Dermis blood vessel endothelial cell (primary cell): ENCODE data around the gene RHBDD1. TPM values are rescaled to one million over a fixed set of nuclear protein-coding genes. Genes with fewer than 3 reads are reported as not detected.
A peak's percentile ranks its signal among the peaks of the same experiment; 100 is the strongest.

ENCODE experiments used
- DNase-seq: peaks from one replicate; pipeline ENCODE4 v3.0.0; 2010
- total RNA-seq: library from RNA; depleted of rRNA; stranded (reverse); fragments of >200 nt; gene quantifications from 2 replicates; pipeline ENCODE4 v1.2.3, GENCODE V29; 2014

RHBDD1 gene, protein sequence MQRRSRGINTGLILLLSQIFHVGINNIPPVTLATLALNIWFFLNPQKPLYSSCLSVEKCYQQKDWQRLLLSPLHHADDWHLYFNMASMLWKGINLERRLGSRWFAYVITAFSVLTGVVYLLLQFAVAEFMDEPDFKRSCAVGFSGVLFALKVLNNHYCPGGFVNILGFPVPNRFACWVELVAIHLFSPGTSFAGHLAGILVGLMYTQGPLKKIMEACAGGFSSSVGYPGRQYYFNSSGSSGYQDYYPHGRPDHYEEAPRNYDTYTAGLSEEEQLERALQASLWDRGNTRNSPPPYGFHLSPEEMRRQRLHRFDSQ
- total RNA-seq: 14.3 and 16.0 TPM in 2 replicates

DNA sequence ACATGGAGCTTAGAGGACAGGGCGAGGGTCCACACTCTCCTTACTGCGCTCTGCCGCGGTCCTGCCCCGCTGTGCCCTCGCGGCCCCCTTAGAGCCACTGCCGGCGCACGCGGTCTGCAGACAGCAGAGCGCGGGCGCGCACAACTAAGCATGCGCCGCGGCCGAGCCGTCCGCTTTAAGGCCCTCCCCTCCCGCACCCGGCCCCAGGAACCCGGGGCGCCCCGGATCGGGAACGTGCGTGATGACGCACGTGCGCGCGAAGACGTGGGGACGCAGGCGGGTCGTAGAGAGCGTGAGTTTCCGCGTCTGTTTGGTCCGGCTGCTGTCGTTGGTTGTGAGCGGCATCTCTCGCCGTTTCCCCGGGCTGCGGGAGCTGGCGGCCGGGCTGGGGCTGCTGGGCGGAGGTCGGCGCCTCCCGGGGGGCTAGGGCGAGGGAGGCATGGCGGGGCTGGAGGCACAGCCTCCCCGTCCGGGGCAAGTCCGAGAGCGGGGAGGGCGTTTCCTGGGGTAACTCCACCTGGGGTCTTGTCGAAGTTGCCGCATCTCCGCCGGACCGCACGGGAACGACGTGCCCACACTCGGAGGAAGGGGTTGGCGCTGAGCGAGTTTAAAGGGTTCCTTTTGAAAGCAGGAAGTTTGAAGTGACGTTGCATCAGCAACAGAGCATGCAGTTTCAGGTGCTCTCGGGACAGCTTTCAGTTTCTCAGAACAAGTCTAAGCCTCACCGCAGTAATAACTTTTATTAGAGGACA, at the start of gene RHBDD1:
TSS of gene RHBDD1 (plus strand) at position 259 of the 752 bp plus-strand sequence. CDS start 28,640 bp downstream, outside the sequence.
- DNase-seq: peak; percentile 96

DNA sequence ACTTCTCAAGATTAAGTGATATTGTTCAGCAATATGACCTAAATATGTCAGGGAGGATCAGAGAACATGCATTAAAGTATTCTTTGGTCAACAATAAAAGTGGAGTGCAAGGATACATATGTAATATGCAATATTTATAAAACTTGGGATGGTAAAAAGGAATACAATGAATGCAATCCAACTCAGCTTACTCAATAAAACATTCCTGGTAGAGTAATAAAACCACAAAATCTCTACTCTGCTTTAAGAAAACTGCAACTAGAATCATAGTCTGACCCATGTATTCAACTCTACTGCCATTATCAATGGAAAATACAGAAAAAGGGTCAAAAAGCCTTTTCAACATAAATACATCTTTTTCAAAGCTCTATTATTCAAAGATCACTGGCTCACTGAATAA, 47.8 kb upstream of the RHBDD1 start:
- no peak for DNase-seq

DNA sequence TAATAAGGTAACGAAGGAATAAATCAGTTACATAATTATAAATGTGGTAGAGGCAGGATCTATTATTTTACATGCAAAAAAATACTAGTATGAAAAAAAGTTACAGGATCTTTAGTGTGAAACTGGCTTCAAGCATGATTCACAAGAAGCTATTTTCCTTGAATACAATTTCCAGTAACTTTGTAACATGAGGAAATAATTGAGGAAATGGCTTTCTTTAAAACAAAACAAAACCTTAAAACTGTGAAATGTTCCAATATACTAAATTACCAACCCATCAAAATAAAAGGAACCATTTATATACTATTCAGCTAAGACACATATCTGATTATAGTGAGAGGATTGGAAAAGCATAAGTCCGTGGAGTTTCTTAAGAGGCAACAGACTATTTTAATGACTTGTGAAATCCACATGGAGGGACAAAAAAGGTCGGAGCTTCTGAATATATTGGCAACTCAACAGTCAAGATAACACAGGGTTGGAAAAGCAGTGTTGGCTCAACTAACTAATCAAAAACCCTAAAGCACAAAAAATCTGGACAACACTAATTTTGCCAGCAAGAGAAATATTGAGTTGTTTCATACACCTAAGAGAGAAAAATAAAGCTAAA, 46.9 kb upstream of the RHBDD1 start:
- DNase-seq: no peak

DNA sequence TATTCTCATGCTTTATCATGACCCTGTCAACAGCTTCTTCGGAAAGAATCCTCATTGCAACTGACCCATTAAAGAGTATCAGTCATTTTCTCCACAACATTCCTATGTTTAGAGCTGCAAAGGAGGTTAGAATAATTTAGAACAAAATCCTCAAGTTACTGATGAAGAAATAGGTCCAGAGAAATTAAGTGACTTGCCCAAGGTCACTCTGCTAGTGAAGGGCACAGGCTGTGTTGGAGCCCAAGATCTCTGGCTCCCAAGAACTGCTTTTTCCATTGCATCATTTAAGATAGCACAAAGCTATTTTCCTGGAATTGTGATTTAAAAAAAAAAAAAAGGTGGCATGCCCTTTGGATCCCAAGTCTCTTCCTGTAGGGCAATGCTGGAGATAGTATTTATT, 45.8 kb upstream of the RHBDD1 start:
- no peak for DNase-seq

DNA sequence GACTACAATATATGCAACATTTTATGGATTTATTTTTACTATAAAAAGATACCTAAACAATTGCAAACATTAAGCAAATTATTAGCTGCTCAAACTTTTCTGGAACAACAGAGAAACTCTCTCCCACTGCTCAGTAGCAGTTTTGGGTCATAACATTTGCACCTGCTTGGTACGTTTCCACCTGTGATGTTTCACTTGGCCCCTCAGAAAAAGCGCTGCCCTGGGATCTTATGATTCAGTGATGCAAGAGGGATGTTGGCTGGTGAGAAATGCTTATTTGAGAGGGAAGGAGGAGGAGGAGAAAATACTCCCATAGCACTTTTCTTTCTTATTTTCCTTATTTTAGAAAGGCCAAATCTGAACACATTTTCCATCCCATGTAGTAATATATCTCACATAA, 45.4 kb upstream of the RHBDD1 start:
- DNase-seq: no peak

DNA sequence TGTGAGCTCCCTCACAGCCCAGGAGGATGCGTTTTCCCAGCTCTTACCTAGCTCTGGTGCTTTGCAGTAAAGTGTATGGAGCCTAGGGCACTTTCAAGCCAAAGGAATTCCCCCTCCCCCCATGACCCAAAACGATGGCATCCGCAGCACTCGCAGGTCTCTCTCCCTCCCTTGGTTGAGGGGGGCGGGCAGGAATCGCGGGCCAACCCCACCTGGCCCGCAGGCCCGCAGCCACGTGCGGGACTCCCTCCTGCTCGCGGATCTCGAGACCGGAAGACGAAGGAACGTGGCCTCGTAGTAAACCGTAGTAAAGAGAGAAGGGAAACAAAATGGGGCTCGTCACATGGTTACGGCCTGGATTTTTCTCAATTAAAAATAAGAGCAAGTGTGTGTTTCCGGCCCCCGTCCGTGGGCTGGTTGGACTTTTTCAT, 44.8 kb upstream of the RHBDD1 start:
- DNase-seq: peak; percentile 61

DNA sequence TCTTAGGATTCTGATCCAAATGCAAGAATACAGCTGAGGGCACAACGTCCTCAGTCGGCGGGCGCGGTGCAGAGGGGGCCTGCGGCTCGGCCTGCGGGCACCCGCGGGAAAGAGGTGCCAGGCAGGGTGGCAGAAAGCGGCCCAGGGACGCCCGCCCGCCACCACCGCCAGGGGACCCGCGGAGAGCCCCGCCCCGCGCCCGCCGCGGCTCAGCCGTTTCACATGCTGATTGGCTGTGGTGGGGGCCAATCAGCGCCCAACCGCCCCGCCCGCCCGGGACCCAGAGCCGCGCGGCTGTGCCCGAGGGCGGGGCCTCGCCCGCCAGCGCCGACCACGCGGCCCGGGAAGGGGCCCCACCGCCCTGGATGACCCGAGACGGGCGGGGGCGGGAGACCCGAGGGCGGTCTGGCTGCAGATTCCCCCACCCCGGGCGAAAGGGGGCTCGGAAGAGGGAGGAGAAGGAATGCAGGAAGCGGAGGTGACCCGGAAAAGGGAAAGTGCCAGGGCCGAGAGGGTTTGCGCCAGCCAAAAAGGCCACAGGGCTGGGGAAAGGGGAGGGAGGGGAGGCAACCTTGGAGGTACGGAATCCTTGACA, 44.3 kb upstream of the RHBDD1 start:
- DNase-seq: peak; percentile 84

DNA sequence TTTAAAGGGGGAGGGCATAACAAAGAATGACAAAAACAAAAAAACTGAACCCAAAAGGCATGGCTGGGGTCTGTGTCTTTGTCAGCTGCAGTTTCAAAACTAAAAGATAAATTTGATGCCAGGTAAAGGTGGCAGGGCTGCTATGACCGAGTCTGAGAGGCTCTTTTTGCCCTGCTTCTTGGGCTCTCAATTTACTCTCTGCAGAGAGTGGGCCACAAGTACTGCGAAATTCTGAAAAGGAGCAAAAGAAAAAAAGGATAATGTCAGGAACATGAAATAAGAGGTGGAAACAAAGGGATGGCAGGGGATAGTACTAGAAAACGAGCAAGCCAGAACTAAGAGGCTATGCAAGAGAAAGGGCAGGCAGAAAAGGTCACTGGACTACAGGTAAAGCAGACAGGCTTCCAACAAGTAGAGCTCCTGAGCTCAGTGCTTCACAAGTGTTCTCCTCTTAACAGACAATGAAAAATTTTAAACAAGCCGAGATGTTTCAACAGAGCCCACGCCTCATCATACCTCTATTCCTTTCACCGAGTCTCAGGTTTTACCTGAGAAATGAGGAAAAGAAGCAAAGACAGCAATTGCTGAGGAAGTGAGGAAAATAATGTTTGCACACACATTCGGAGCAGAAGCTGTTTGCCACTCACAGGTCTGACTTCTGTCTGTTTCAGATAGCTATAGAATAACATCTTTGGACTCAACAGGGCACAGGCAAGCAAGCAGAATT, 43.5 kb upstream of the RHBDD1 start:
- no peak for DNase-seq

DNA sequence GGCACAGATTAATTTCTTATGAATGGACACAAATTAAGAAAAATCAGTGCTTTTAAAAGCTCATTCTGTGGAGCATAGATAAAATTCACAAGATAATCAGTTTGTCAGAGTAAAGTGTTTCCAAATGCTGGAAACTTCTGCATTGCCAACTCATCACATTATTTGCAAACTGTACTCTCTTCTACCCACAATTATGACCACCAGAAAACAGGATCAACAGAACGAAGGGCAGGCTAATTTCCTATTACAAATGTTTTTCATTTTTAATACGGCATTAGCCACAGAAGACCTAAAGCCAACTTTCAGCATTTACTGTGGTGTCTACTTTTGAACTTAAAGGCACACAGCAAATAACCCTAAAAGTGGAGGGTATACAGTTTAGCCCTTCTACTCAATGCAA, 42.2 kb upstream of the RHBDD1 start:
- DNase-seq: no peak

DNA sequence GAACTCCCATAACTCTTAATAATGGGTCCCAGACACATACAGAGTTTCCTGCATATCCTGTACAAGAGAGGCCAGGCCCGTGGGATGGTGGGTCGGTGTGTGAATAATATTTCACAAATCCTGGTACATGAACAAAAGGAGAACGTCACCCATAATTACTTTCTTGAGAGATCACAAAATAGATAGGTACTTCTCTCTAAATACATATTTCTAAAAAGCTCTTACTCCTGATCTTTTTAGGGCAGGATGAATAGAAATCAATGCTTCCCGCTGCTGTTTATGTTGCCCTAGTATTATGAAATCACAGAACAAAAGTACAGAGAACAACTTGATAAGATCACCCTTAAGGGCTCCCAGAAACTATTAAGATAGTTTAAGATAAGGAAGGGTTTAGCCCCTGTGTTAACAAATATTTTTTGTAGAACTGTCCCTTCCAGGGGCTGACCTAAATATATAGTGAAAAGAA, 41.6 kb upstream of the RHBDD1 start:
- DNase-seq: no peak

DNA sequence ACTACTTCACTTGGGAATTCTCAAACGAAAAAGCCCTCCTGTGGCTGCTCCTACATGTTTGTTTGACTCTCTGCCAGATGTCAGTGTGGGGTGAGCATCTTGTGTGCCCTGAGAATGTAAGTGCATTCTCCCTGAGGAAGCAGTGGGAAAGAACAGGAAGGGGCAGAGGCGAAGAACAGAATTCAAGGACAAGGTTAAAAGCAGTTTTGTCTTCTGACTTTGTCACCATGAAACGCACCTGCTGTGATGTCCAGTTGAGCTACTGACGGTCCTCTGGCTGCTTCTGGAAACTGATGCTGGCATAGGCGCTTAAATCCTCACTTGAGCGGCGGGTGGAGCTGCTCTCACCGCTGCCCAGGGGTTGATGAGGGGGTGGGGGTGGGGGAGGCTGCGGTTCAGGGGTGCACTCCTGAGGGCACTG, 41.1 kb upstream of the RHBDD1 start:
- no peak for DNase-seq

DNA sequence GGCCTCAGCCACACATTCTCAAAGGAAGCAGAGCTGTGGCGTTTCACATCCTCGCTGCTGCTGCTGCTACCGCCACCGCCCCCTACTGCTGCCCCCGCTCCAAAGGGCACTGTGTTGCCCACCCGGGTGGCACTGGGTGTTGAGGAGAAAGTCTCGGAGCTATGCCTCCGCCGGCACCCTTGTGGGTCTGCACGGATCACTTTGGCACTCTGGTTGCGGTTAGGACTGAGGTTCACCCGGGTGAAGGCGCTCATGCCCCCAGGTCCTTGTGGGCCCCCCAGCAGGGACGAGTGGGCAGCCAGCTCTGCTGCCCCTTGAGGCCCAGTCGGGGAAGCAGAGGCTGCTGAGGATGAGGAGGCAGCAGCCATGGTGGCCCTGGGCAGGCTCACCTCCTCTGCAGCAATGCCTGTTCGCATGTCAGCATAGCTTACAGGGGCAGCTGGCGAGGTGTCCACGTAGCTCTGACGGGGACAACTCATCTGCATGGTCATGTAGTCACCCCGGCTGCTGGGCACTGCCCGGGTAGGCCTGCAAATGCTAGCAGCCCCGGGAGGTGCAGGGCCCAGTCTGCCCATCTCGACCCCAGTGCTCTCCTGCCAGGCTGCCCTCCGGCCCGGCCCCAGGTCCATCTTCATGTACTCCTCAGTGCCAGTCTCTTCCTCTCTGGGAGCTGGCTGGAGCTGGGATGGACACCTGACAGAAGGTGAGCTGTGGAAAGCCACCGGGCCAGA, 40.4 kb upstream of the RHBDD1 start:
- no peak for DNase-seq

DNA sequence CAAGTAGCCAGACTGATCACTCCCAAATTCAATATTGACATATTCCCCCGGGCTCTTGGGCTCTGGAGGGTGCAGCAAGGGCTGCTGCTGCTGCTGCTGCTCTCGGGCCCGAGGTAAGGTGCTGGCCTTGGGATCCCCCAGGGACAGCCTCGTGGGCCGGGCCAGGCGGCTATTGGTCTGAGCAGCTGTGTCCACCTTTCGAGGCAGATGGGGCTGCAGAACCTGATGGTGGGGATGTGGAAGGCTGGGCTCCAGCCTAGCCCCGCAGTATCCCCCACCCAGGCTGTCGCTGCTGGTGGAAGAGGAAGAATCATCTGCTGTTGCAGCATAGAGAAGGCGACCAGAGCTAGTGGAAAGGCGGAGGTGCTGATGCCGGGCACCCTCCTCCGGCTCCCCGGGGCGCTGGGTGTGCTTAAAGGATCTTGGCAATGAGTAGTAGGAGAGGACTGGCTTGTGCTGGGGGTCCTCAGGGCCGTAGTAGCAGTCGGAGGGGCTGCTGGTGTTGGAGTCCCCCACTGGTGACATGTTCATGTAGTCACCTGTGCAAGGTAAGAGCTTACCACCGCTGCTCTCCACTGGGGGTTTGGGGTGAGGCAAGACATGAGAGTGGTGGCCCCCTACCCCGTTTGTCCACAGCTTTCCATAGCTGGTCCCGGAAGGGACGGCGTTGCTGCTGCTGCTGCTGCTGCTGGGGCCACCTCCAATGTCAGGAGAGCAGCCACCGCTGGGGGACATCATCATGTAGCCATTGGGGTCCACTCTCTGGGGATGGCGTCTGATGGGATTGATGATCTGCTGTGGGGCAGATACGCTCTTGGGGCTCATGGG, 39.6 kb upstream of the RHBDD1 start:
- no peak for DNase-seq

DNA sequence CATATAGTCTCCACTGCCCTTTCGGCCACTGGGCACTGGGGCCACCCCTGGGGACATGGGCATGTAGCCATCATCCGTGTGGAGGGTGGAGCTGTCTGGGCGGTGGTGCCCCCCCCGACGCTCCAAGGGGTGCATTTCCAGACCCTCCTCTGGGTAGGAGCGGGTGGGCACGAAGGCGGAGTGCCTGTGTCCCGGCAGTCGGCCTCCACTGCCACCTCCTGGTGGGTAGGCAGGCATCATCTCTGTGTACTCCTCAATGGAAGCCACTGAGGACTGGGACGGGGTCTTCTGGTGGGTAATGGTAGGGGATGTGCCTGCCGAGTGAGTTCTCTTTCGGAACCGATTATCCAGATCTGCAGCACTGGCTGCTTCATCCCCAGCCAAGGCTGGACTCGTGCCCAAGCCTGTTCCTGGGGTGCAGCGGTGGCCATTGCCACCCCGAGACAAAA, 39.0 kb upstream of the RHBDD1 start:
- no peak for DNase-seq

DNA sequence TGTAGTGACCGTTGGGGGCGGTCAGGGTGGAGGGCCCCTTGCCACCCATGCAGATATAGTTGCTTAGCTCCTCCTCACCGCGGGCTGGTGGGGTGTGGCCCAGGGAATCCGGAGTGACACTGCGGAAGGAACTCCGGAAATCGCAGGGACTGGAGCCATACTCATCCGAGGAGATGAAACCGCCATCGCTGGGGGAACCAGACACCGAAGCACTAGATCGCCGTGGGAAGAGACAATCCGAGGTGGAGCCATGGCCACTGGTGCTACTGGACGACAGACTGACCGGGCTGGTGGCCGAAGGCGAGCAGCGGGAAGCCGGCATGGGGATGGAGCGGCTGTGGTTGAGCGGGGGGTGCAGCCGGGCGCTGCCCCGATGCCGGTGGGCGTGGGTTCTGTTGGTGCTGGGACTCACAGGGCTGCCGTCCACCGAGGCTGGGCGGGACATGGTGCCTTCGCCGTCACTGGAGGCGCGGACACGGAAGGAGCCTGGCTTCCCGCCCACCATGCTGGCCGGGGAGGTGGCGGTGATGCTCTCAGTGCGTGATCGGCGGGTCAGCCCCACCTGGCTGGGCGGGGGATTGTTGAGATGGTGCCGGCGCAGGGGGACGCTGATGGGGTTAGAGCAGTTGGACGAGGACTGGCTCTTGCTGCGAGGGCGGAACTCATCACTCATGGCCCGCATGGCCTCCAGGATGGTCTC, 38.4 kb upstream of the RHBDD1 start:
- DNase-seq: no peak

DNA sequence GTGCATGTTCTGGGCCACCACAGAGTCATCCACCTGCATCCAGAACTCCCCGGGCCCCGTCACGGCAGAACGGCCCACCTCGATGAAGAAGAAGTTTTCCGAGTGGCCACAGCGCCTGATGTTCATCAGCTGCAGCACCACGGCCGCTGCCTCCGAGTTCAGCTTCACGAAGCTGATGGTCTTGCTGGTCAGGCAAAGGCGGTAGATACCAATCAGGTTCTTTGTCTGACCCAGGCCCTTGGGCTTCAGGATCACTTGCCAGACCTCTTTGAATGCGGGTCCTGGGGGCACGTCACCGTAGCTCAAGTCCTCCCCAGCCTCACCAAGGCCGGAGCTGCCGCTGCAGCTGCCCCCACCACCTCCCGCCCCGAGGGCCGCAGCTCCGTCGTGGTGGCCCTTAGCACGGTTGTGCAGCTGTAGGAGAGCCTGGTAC, 37.8 kb upstream of the RHBDD1 start:
- DNase-seq: no peak

DNA sequence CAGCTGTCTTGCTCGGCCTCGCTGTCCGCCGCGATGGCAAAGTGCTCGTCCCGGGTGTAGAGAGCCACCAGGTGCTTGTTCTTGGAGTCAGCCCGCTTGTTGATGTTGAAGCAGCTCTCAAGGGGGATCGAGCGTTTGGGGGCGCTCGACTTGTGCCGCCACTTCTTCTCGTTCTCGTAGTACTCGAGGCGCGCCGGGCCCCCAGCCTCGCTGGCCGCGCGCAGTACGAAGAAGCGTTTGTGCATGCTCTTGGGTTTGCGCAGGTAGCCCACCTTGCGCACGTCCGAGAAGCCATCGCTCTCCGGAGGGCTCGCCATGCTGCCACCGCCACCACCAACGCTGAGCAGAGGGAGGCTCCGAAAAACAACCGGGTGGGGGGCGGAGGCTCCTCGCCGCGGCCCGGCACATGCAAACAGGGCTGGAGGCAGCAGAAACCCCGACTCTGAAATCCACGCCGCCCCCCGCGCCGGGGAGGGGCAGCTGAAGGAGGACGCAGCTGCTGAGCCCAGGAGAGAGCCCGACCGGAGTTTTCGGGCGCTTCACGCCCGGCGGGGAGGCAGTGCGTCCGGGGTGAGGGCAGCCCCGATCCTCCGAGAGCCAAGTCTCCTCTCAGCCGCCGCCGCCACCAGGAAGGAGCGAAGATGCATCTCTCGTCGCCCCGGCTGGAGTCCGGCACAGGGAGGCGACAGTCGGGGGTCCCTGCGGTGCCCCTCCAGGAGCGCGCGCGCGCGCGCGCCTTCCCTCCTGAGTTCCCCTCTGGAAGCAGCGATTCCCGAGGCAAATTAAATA, 37.2 kb upstream of the RHBDD1 start:
- no peak for DNase-seq

DNA sequence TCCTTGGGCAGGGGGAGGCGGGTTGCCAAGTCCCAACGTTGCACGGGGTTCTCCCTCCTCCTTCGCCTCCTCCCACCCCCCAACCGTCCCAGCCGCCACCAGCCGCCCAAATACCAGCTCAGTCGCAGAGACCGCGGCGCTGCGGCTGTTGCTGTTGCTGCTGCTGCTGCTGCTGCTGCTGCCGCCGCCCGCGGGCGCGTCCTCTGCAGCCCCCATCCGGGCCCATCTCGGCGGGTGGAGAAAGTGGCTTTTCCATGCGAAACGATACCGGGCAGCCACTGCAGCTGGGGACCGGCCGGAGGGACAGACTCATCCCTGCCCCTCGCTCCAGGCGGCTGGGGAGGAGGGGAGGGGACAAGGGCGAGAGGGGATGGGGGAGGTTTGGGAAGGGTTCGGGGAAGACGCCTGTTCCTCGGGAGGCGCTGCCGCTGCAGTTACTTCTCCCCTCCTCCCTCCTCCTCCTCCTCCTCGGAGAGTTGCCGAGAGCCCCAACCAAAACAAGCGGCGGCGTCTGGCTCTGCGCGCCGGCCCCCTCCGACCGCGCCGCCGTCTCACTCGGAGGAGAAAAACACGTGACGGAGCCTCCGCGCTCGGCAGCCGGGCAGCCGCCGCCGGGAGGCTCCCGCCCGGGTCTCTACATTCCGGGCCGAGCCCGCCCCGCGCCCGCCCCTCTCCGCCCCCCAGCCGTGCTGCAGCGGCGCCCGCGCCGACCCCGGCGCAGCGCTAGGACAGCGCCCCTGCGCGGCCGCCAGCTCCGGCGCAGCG, 36.5 kb upstream of the RHBDD1 start, which contains the start of gene IRS1:
TSS of gene IRS1 (minus strand) at position 610 of the 765 bp plus-strand sequence. CDS start 1,082 bp downstream, outside the sequence.
- peak; percentile 41 for DNase-seq
